ENCODE results near the gene TUBA3E.
"Not testable (repeated sequence)": the region's sequence is repeated elsewhere in the genome, so short reads cannot be mapped to it uniquely, and the experiment has no call there.

GRCh38 chr2:130145006-130145414 is 53.2 kb downstream of the TUBA3E start, which contains the start of gene CCDC74B:
- TF ChIP-seq, protein P1, sequence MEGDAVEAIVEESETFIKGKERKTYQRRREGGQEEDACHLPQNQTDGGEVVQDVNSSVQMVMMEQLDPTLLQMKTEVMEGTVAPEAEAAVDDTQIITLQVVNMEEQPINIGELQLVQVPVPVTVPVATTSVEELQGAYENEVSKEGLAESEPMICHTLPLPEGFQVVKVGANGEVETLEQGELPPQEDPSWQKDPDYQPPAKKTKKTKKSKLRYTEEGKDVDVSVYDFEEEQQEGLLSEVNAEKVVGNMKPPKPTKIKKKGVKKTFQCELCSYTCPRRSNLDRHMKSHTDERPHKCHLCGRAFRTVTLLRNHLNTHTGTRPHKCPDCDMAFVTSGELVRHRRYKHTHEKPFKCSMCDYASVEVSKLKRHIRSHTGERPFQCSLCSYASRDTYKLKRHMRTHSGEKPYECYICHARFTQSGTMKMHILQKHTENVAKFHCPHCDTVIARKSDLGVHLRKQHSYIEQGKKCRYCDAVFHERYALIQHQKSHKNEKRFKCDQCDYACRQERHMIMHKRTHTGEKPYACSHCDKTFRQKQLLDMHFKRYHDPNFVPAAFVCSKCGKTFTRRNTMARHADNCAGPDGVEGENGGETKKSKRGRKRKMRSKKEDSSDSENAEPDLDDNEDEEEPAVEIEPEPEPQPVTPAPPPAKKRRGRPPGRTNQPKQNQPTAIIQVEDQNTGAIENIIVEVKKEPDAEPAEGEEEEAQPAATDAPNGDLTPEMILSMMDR (conservative IDR thresholded peaks at IDR 0.05): not testable (repeated sequence)
- not testable (repeated sequence) for TF ChIP-seq ZFX (IDR thresholded peaks at IDR 0.05)
